ENCODE data around the gene WDR77. TPM values are rescaled to one million over a fixed set of nuclear protein-coding genes. Genes with fewer than 3 reads are reported as not detected.

The WDR77 gene
- total and polyA plus RNA-seq, 2 of the 4 experiments (the other 2 are of a cell fraction), result 80.8 to 87.0 TPM

- H2BK15ac ChIP-seq (ENCODE audit: low read depth, low read length), result no peak overlapping the region
- H3K27ac ChIP-seq (ENCODE audit: insufficient read depth, low read length), result no peak overlapping the region
- no peak overlapping the region for H2BK5ac ChIP-seq (ENCODE audit: low read depth, low read length, poor library complexity, severe bottlenecking)
- H4K91ac ChIP-seq (ENCODE audit: insufficient read depth, low read depth, low read length), result no peak overlapping the region
- no peak overlapping the region for H4K5ac ChIP-seq (ENCODE audit: low read depth, low read length)
- H3K9me3 ChIP-seq (ENCODE audit: control insufficient read depth, insufficient read depth, low read length), result no peaks in the 10 kb centered on the region
- H2AFZ ChIP-seq (replicated peaks; ENCODE audit: low read length, poor library complexity), result no peak overlapping the region
- intact Hi-C loops (cut with micrococcal nuclease) (no loop called here), in situ Hi-C loops (cut with MboI; ENCODE audit: low sequenced_read_pairs) (loop anchor here (25.0 kb wide), 1 partner anchor 876 kb away; no protein-coding TSS in a partner anchor), dilution Hi-C loops (cut with HindIII; ENCODE audit: low sequenced_read_pairs, unreplicated experiment) (no loop called here)
- H3K4me1 ChIP-seq (ENCODE audit: control insufficient read depth, insufficient read depth, low read length), result no peaks in the 10 kb centered on the region
- H3K9ac ChIP-seq (ENCODE audit: low read depth, low read length), result no peak overlapping the region
- H2AK9ac ChIP-seq (replicated peaks; ENCODE audit: low read depth, low read length, poor library complexity), result no peak overlapping the region
- WGBS, 2 experiments (ENCODE audit: extremely low coverage in 2 of 2, insufficient read length in 1 of 2), result 40% methylated on average over 1 of the region's 7 CpGs; no CpG with 5 or more reads in 1 of the 2 experiments
- BruUV-seq (replicated peaks), result no TSS peak
- H3K4me2 ChIP-seq (ENCODE audit: low read depth, low read length), result no peak overlapping the region
- TF ChIP-seq POLR2A (IDR thresholded peaks at IDR 0.05; ENCODE audit: low read depth, low read length), result no peak
- no peak for TF ChIP-seq BHLHE40 (IDR thresholded peaks at IDR 0.05; ENCODE audit: low read depth, low read length)
- TF ChIP-seq CTCF (conservative IDR thresholded peaks at IDR 0.05; ENCODE audit: low read depth, low read length), result no peak
- TF ChIP-seq RFX5 (IDR thresholded peaks at IDR 0.05; ENCODE audit: low read depth, low read length), result no peak
- TF ChIP-seq CEBPB (IDR thresholded peaks at IDR 0.05; ENCODE audit: low read depth, low read length), result no peak
- no peak for TF ChIP-seq CHD1 (IDR thresholded peaks at IDR 0.05; ENCODE audit: low read depth, low read length)
- TF ChIP-seq FOS (IDR thresholded peaks at IDR 0.05; ENCODE audit: low read depth, low read length), result no peak
- TF ChIP-seq MXI1 (IDR thresholded peaks at IDR 0.05; ENCODE audit: borderline replicate concordance, low read depth, low read length), result no peak
- H3K4ac ChIP-seq (ENCODE audit: low read depth, low read length), result no peak overlapping the region
- no peak overlapping the region for H4K8ac ChIP-seq (ENCODE audit: low read depth in 2 of 2, low read length in 2 of 2)
- no peak overlapping the region for H2BK120ac ChIP-seq (ENCODE audit: low read depth, low read length)
- ChIA-PET CTCF (interaction anchor here (1.5 kb wide), 1 partner anchor 22 kb away, joined by 4 read pairs; no protein-coding TSS in a partner anchor), POLR2A (ENCODE audit: unreplicated experiment) (no interaction called here)
- no peak overlapping the region for H3K4me3 ChIP-seq (ENCODE audit: insufficient read depth, low read depth, low read length)
- H3K27me3 ChIP-seq (ENCODE audit: control insufficient read depth, insufficient read depth, low read length), result peaks cover 6% of the 10 kb centered on the region
- H3K14ac ChIP-seq (replicated peaks; ENCODE audit: low read depth, low read length), result no peak overlapping the region
- no peak for DNase-seq
- ATAC-seq (ENCODE audit: low read depth), result no peak
- H3K36me3 ChIP-seq (ENCODE audit: control insufficient read depth, insufficient read depth, low read length), result no peaks in the 10 kb centered on the region
- H3K56ac ChIP-seq (ENCODE audit: extremely low read depth, insufficient read depth, low read length), result no peak overlapping the region
- H2BK20ac ChIP-seq (ENCODE audit: low read depth, low read length), result no peak overlapping the region
- H3K18ac ChIP-seq (ENCODE audit: low read depth, low read length), result no peak overlapping the region
- H3K79me1 ChIP-seq (ENCODE audit: low read depth in 1 of 2, low read length in 2 of 2), result no peaks in the 10 kb centered on the region
- no peak overlapping the region for H3K23ac ChIP-seq (ENCODE audit: low read depth, low read length)
- H4K20me1 ChIP-seq (ENCODE audit: insufficient read depth, low read length), result no peaks in the 10 kb centered on the region
- no peak overlapping the region for H2AK5ac ChIP-seq (ENCODE audit: low read depth, low read length)
- H3K9me1 ChIP-seq (ENCODE audit: insufficient read depth, low read length), result no peaks in the 10 kb centered on the region
Measured at GRCh38 chr1:111486431-111486830, 37.4 kb upstream of the WDR77 start.

All from IMR-90 (cell line).